PC-3 (cell line): ENCODE measurements around the gene CS. TPM values are rescaled to one million over a fixed set of nuclear protein-coding genes. Genes with fewer than 3 reads are reported as not detected.

Source experiments
- ATAC-seq: fragments of 200-7000 bp; cut with Tn5 transposase; 2 replicates; pipeline ENCODE4 v1.9.1; 2020; ENCODE audit warnings: mild to moderate bottlenecking, moderate library complexity
- BruUV-seq: library from RNA; stranded (reverse); fragments of 400-500 nt; replicated peaks from 2 replicates; lab custom pipeline; 2021; lab: Mats Ljungman, UMichigan
- CTCF ChIA-PET: fragments of 300-600 bp; sonication (Branson Sonifier 250); formaldehyde crosslinking; loops from one replicate; lab custom pipeline; 2022; ENCODE audit warnings: antibody characterized with exemption; lab: Charles Lee
- POLR2A ChIA-PET: fragments of 300-600 bp; sonication (Branson Sonifier 250); formaldehyde crosslinking; loops from one replicate; lab custom pipeline; 2022; ENCODE audit warnings: antibody characterized with exemption; ENCODE audit not compliant: unreplicated experiment; lab: Charles Lee
- DNase-seq: peaks from one replicate; pipeline ENCODE4 v3.0.0-alpha.2; 2015
- H2AFZ ChIP-seq: fragments of 300-600 bp; sonication (generic); 2 replicates; pipeline ENCODE4 v1.6.0; 2016; ENCODE audit warnings: antibody characterized with exemption, low read length
- H3F3A ChIP-seq: fragments of 300-600 bp; sonication (generic); one replicate; pipeline ENCODE4 v1.6.0; 2017; ENCODE audit warnings: antibody characterized with exemption, low read length, control low read depth, mild to moderate bottlenecking; ENCODE audit not compliant: unreplicated experiment
- H3K27ac ChIP-seq: fragments of 300-600 bp; sonication (generic); 2 replicates; pipeline ENCODE4 v1.5.1; 2016; ENCODE audit warnings: mild to moderate bottlenecking, low read length
- H3K27me3 ChIP-seq: fragments of 300-600 bp; sonication (generic); 2 replicates; pipeline ENCODE4 v1.6.1; 2016; ENCODE audit warnings: low read length, mixed read lengths
- H3K36me3 ChIP-seq: fragments of 300-600 bp; sonication (generic); 2 replicates; pipeline ENCODE4 v1.6.1; 2016; ENCODE audit warnings: low read depth, mixed run types, low read length, mixed read lengths
- H3K4me1 ChIP-seq: fragments of 300-600 bp; sonication (generic); 2 replicates; pipeline ENCODE4 v1.5.1; 2016; ENCODE audit warnings: low read length; ENCODE audit not compliant: insufficient read depth
- H3K4me2 ChIP-seq: fragments of 300-600 bp; sonication (generic); 2 replicates; pipeline ENCODE4 v1.6.0; 2016; ENCODE audit warnings: low read length
- H3K4me3 ChIP-seq: fragments of 300-600 bp; sonication (generic); 2 replicates; pipeline ENCODE4 v1.5.1; 2016; ENCODE audit warnings: mild to moderate bottlenecking, low read length, mixed read lengths
- H3K79me2 ChIP-seq: fragments of 300-600 bp; sonication (generic); 2 replicates; pipeline ENCODE4 v1.6.1; 2017; ENCODE audit warnings: low read length, mixed read lengths
- H3K9ac ChIP-seq: fragments of 300-600 bp; sonication (generic); 2 replicates; pipeline ENCODE4 v1.6.0; 2016; ENCODE audit warnings: mild to moderate bottlenecking, low read length
- H3K9me2 ChIP-seq: fragments of 300-600 bp; sonication (generic); replicated peaks from 2 replicates; pipeline ENCODE4 v1.6.1; 2016; ENCODE audit warnings: mixed run types, low read length, mixed read lengths
- H3K9me3 ChIP-seq: fragments of 300-600 bp; sonication (generic); 2 replicates; pipeline ENCODE4 v1.6.1; 2016; ENCODE audit warnings: low read length, mixed read lengths
- H4K20me1 ChIP-seq: fragments of 300-600 bp; sonication (generic); 2 replicates; pipeline ENCODE4 v1.6.1; 2016; ENCODE audit warnings: low read length, mixed read lengths
- EZH2 ChIP-seq: fragments of 300-600 bp; sonication (generic); IDR thresholded peaks from one replicate; pipeline ENCODE4 v1.6.1; 2017; ENCODE audit warnings: antibody characterized with exemption, mild to moderate bottlenecking, low read length; ENCODE audit not compliant: unreplicated experiment
- EZH2phosphoT487 ChIP-seq: fragments of 300-600 bp; sonication (generic); IDR thresholded peaks from 2 replicates; pipeline ENCODE4 v1.6.1; 2018; ENCODE audit warnings: mild to moderate bottlenecking, antibody characterized with exemption, low read length, borderline replicate concordance
- intact Hi-C: fragments of 100-400 bp; cut with micrococcal nuclease; formaldehyde crosslinking; loops from 2 replicates; pipeline ENCODE4 v1.9.0; 2023
- total RNA-seq: library from RNA; depleted of rRNA; stranded (reverse); fragments of >200 nt; gene quantifications from 2 replicates; pipeline ENCODE4 v1.2.3, GENCODE V29; 2014
- TF ChIP-seq, protein P1 (sequence below): fragments of 300-600 bp; sonication (generic); conservative IDR thresholded peaks from 2 replicates; pipeline ENCODE4 v1.5.1; 2017; ENCODE audit warnings: antibody characterized with exemption, low read depth, mild to moderate bottlenecking, low read length

Gene CS
- total RNA-seq, 1 experiment from 2014 or later = 182 TPM

GRCh38 chr12:56236091-56236490, 64.0 kb downstream of the CS start:
- Histone ChIP-seq H3K27ac (no peak overlapping the region), H3K4me1 (no peaks in the 10 kb centered on the region), H3K9ac (no peak overlapping the region), H3K4me2 (no peak overlapping the region), H3K4me3 (no peak overlapping the region), H3K27me3 (no peaks in the 10 kb centered on the region), H3F3A (no peaks in the 10 kb centered on the region), H3K79me2 (no peaks in the 10 kb centered on the region), H3K9me3 (no peaks in the 10 kb centered on the region), H4K20me1 (no peaks in the 10 kb centered on the region), H2AFZ (no peak overlapping the region), H3K9me2 (no peaks in the 10 kb centered on the region), H3K36me3 (no peaks in the 10 kb centered on the region)
- no peak for ATAC-seq
- BruUV-seq = no TSS peak
- DNase-seq = no peak
- intact Hi-C loops = no loop called here
- TF ChIP-seq EZH2 (no peak), EZH2phosphoT487 (no peak)
- TF ChIP-seq, protein P1, sequence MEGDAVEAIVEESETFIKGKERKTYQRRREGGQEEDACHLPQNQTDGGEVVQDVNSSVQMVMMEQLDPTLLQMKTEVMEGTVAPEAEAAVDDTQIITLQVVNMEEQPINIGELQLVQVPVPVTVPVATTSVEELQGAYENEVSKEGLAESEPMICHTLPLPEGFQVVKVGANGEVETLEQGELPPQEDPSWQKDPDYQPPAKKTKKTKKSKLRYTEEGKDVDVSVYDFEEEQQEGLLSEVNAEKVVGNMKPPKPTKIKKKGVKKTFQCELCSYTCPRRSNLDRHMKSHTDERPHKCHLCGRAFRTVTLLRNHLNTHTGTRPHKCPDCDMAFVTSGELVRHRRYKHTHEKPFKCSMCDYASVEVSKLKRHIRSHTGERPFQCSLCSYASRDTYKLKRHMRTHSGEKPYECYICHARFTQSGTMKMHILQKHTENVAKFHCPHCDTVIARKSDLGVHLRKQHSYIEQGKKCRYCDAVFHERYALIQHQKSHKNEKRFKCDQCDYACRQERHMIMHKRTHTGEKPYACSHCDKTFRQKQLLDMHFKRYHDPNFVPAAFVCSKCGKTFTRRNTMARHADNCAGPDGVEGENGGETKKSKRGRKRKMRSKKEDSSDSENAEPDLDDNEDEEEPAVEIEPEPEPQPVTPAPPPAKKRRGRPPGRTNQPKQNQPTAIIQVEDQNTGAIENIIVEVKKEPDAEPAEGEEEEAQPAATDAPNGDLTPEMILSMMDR = no peak
- CTCF ChIA-PET = no interaction called here
- POLR2A ChIA-PET = interaction anchor here (0.6 kb wide), 1 partner anchor 80 kb away, joined by 3 read pairs; the partner anchor contains the start of gene CNPY2

DNA sequence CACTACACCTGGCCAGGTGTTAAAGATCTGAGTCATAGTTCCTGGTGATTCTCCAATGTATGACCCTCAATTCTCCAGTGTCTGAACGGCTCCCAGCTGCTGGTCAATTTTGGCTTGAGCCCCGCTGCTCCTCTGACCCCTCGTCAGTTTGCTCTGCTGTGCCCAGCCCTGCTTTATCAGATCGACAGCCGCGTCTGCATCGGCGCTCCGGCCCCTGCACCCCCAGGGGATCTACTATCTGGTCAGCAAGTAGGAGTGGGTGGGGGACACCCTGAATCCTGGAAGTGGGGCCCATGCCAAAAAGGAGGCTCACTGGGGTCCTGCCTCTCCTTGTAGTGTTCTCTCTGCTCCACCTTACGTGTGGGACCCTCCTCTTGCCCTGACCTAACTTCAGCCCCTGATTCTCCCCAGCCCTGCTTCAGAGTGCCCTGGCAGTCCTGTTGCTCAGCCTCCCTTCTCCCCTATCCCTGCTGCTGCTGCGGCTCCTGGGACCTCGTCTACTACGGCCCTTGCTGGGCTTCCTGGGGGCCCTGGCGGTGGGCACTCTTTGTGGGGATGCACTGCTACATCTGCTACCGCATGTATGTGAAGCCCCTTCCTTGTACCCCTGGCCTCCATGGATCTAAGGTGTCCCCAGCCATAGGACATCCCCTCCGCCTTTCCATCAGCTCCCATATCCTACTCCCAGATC, 65.2 kb downstream of the CS start:
- intact Hi-C loops = no loop called here
- H3K4me1 ChIP-seq = no peaks in the 10 kb centered on the region
- no peak overlapping the region for H3K27ac ChIP-seq
- H3K79me2 ChIP-seq = no peaks in the 10 kb centered on the region
- no peak overlapping the region for H3K9ac ChIP-seq
- BruUV-seq = no TSS peak
- no peak overlapping the region for H3K4me3 ChIP-seq
- ATAC-seq (no peak), DNase-seq (no peak)
- H3K27me3 ChIP-seq = no peaks in the 10 kb centered on the region
- TF ChIP-seq EZH2 (no peak), EZH2phosphoT487 (no peak)
- TF ChIP-seq, protein P1 = no peak
- ChIA-PET POLR2A (no interaction called here), CTCF (no interaction called here)
- H3F3A ChIP-seq = no peaks in the 10 kb centered on the region
- no peaks in the 10 kb centered on the region for H3K36me3 ChIP-seq
- H2AFZ ChIP-seq = no peak overlapping the region
- no peaks in the 10 kb centered on the region for H3K9me3 ChIP-seq
- no peak overlapping the region for H3K4me2 ChIP-seq
- no peaks in the 10 kb centered on the region for H4K20me1 ChIP-seq
- H3K9me2 ChIP-seq = no peaks in the 10 kb centered on the region

GRCh38 chr12:56231184-56231582, 68.9 kb downstream of the CS start:
- Histone ChIP-seq H3K4me1 (no peaks in the 10 kb centered on the region), H3K9me3 (no peaks in the 10 kb centered on the region), H3K4me3 (no peak overlapping the region), H3K9ac (no peak overlapping the region), H3K27me3 (no peaks in the 10 kb centered on the region), H3K9me2 (no peaks in the 10 kb centered on the region), H4K20me1 (no peaks in the 10 kb centered on the region), H3K27ac (no peak overlapping the region), H2AFZ (no peak overlapping the region), H3K79me2 (no peaks in the 10 kb centered on the region), H3F3A (no peaks in the 10 kb centered on the region), H3K4me2 (no peak overlapping the region), H3K36me3 (no peaks in the 10 kb centered on the region)
- ChIA-PET POLR2A (no interaction called here), CTCF (no interaction called here)
- TF ChIP-seq, protein P1 = no peak
- TF ChIP-seq EZH2 (no peak), EZH2phosphoT487 (no peak)
- ATAC-seq (no peak), DNase-seq (no peak)
- BruUV-seq = no TSS peak
- intact Hi-C loops = no loop called here
